Type B pancreatic cell (in vitro differentiated cells): ENCODE measurements around the gene SLC30A4. TPM values are rescaled to one million over a fixed set of nuclear protein-coding genes. Genes with fewer than 3 reads are reported as not detected.

Experiments used
- DNase-seq: peaks from one replicate; pipeline ENCODE4 v3.0.0; 2021; ENCODE audit warnings: mixed read lengths; ENCODE audit not compliant: unreplicated experiment; ENCODE audit errors: extremely low spot score
- H3K27ac Mint-ChIP-seq: 2 replicates; pipeline ENCODE4 v1.8.0; 2021; ENCODE audit warnings: mild to moderate bottlenecking, mixed read lengths
- H3K27me3 Mint-ChIP-seq: 2 replicates; pipeline ENCODE4 v1.8.0; 2021; ENCODE audit warnings: mixed read lengths
- H3K36me3 Mint-ChIP-seq: 2 replicates; pipeline ENCODE4 v1.8.0; 2021; ENCODE audit warnings: mixed read lengths
- H3K4me1 Mint-ChIP-seq: one replicate; pipeline ENCODE4 v1.8.0; 2021; ENCODE audit warnings: mixed read lengths; ENCODE audit not compliant: unreplicated experiment
- H3K4me3 Mint-ChIP-seq: 2 replicates; pipeline ENCODE4 v1.8.0; 2021; ENCODE audit warnings: mild to moderate bottlenecking, mixed read lengths
- H3K9me3 Mint-ChIP-seq: 2 replicates; pipeline ENCODE4 v1.8.0; 2021; ENCODE audit warnings: mixed read lengths
- CTCF ChIP-seq: fragments of 200-600 bp; sonication (generic); conservative IDR thresholded peaks from 2 replicates; pipeline ENCODE4 v1.5.0; 2021; ENCODE audit warnings: antibody characterized with exemption, mild to moderate bottlenecking
- long read RNA-seq: library from polyadenylated mRNA; unstranded; transcript quantifications from one replicate; pipeline ENCODE4 v2.0.0, GENCODE V29; 2020
- total RNA-seq: library from RNA; stranded (reverse); gene quantifications from 2 replicates; pipeline ENCODE4 v1.2.1, GENCODE V29; 2021; ENCODE audit warnings: low replicate concordance

Gene SLC30A4
- 7.2 and 12.5 TPM in 2 replicates for total RNA-seq
- long read RNA-seq, partial matches to known transcripts, result 2 of 6 reads
- long read RNA-seq, other reads (novel, unspliced or antisense), result 4 of 6 reads

GRCh38 chr15:45522328-45523165 lies at the start of gene SLC30A4:
SLC30A4 (minus strand) TSS chr15:45522755; CDS start chr15:45522354, 401 bp downstream.
- peak; percentile 59 for TF ChIP-seq CTCF
- peak; percentile 83 for DNase-seq
- Mint-ChIP-seq H3K4me1 (peaks cover 21% of the 10 kb centered on the region), H3K9me3 (no peaks in the 10 kb centered on the region), H3K36me3 (peaks cover 12% of the 10 kb centered on the region), H3K27me3 (peaks cover 3% of the 10 kb centered on the region), H3K4me3 (peak within 1 kb of the TSS; percentile 95), H3K27ac (peak within 1 kb of the TSS; percentile 97)

GRCh38 chr15:45555934-45556608 lies 33.5 kb upstream of the SLC30A4 start:
- no peak for TF ChIP-seq CTCF
- H3K36me3 Mint-ChIP-seq, result no peaks in the 10 kb centered on the region
- no peaks in the 10 kb centered on the region for H3K4me1 Mint-ChIP-seq
- H3K27ac Mint-ChIP-seq, result no peak overlapping the region
- H3K4me3 Mint-ChIP-seq, result no peak overlapping the region
- no peaks in the 10 kb centered on the region for H3K9me3 Mint-ChIP-seq
- DNase-seq, result no peak
- peaks cover 27% of the 10 kb centered on the region for H3K27me3 Mint-ChIP-seq

- H3K27ac Mint-ChIP-seq, result no peak overlapping the region
- DNase-seq, result no peak
- H3K9me3 Mint-ChIP-seq, result no peaks in the 10 kb centered on the region
- H3K36me3 Mint-ChIP-seq, result no peaks in the 10 kb centered on the region
- H3K4me3 Mint-ChIP-seq, result no peak overlapping the region
- peaks cover 13% of the 10 kb centered on the region for H3K27me3 Mint-ChIP-seq
- TF ChIP-seq CTCF, result no peak
- H3K4me1 Mint-ChIP-seq, result no peaks in the 10 kb centered on the region
Measured at GRCh38 chr15:45551676-45552075, 29.1 kb upstream of the SLC30A4 start.

- no peak for DNase-seq
- H3K4me1 Mint-ChIP-seq, result no peaks in the 10 kb centered on the region
- no peaks in the 10 kb centered on the region for H3K36me3 Mint-ChIP-seq
- H3K4me3 Mint-ChIP-seq, result no peak overlapping the region
- peaks cover 6% of the 10 kb centered on the region for H3K27me3 Mint-ChIP-seq
- H3K27ac Mint-ChIP-seq, result no peak overlapping the region
- TF ChIP-seq CTCF, result no peak
- H3K9me3 Mint-ChIP-seq, result no peaks in the 10 kb centered on the region
Measured at GRCh38 chr15:45550436-45550835, 27.9 kb upstream of the SLC30A4 start.

- TF ChIP-seq CTCF, result no peak
- Mint-ChIP-seq H3K36me3 (no peaks in the 10 kb centered on the region), H3K27me3 (peaks cover 3% of the 10 kb centered on the region), H3K9me3 (no peaks in the 10 kb centered on the region), H3K27ac (no peak overlapping the region), H3K4me3 (no peak overlapping the region), H3K4me1 (no peaks in the 10 kb centered on the region)
- no peak for DNase-seq
Measured at GRCh38 chr15:45549541-45550220, 27.1 kb upstream of the SLC30A4 start.
